ENCODE measurements around the gene FANK1. TPM values are rescaled to one million over a fixed set of nuclear protein-coding genes. Genes with fewer than 3 reads are reported as not detected.

FANK1 gene
- polyA plus RNA-seq, 1 of the 3 experiments (the other 2 are of a cell fraction), result 12.3 TPM

DNA sequence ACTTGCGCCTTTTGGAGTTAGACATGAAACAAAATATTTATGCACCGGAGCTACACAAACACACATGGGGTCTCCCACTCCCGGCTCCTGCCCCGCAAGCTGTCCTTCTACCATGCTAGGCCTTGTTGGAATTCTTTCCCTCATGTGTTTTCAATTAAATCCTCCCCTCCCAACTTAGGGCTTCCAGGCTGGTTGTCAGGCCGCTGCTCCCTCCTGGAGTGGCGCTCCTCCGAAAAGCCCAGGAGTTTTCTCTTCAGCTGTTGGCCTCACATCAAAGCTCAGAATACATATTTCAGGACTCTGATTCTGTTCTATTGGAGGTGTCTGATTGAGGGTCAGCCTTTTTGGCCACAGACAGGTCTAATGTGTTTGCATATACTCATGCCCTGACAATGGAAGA, 113.3 kb downstream of the FANK1 start:
- Histone ChIP-seq H3K4me3 (ENCODE audit: low read depth in 2 of 2, low read length in 1 of 2) (no peak overlapping the region), H3K4me2 (no peak overlapping the region), H3K4me1 (ENCODE audit: control insufficient read depth in 1 of 2, insufficient read depth in 2 of 2, low read depth in 1 of 2, low read length in 1 of 2) (peaks cover 4 to 5% of the 10 kb centered on the region in 2 experiments; a peak in 3 of 4 replicates), H3K36me3 (replicated peaks in 1 of 2; ENCODE audit: control insufficient read depth in 1 of 2, insufficient read depth in 2 of 2, low read length in 1 of 2) (peaks cover 0 to 9% of the 10 kb centered on the region in 2 experiments), H4K20me1 (ENCODE audit: insufficient read depth) (no peaks in the 10 kb centered on the region), H3K27ac (ENCODE audit: low read depth in 2 of 2, low read length in 1 of 2) (no peak overlapping the region; a peak in 1 of 4 replicates), H3K9ac (no peak overlapping the region), H3K79me2 (ENCODE audit: insufficient read depth) (no peaks in the 10 kb centered on the region), H3F3A (replicated peaks; ENCODE audit: insufficient read depth) (no peaks in the 10 kb centered on the region), H3K9me2 (no peaks in the 10 kb centered on the region), H3K9me3 (peaks cover 5% of the 10 kb centered on the region), H2AFZ (ENCODE audit: low read depth) (no peak overlapping the region), H3K27me3 (ENCODE audit: insufficient read depth) (no peaks in the 10 kb centered on the region)
- CTCF ChIA-PET, result no interaction called here
- POLR2A ChIA-PET, result no interaction called here
- 0 out of 2 replicates have a peak, but pooled peaks have one; percentile 13 for TF ChIP-seq TCF12 (IDR thresholded peaks at IDR 0.05)
- TF ChIP-seq NRF1 (IDR thresholded peaks at IDR 0.05; ENCODE audit: low read depth, low read length), result no peak
- no peak for DNase-seq
- WGBS (ENCODE audit: low lambda C conversion rate), result 97% methylated on average over 7 of the region's 7 CpGs

- 94% methylated on average over 5 of the region's 5 CpGs for WGBS (ENCODE audit: low lambda C conversion rate)
- no peak for DNase-seq
- Histone ChIP-seq H3K27me3 (ENCODE audit: insufficient read depth) (no peaks in the 10 kb centered on the region), H3K79me2 (ENCODE audit: insufficient read depth) (no peaks in the 10 kb centered on the region), H3K27ac (ENCODE audit: low read depth in 2 of 2, low read length in 1 of 2) (no peak overlapping the region), H3K9me2 (no peaks in the 10 kb centered on the region), H3K4me1 (ENCODE audit: control insufficient read depth in 1 of 2, insufficient read depth in 2 of 2, low read depth in 1 of 2, low read length in 1 of 2) (peaks cover 4 to 5% of the 10 kb centered on the region in 2 experiments; a peak in 3 of 4 replicates), H2AFZ (ENCODE audit: low read depth) (no peak overlapping the region), H3K9ac (no peak overlapping the region), H3K4me2 (no peak overlapping the region), H4K20me1 (ENCODE audit: insufficient read depth) (no peaks in the 10 kb centered on the region), H3K4me3 (ENCODE audit: low read depth in 2 of 2, low read length in 1 of 2) (no peak overlapping the region), H3K36me3 (replicated peaks in 1 of 2; ENCODE audit: control insufficient read depth in 1 of 2, insufficient read depth in 2 of 2, low read length in 1 of 2) (peaks cover 5 to 9% of the 10 kb centered on the region in 2 experiments), H3K9me3 (peaks cover 5% of the 10 kb centered on the region), H3F3A (replicated peaks; ENCODE audit: insufficient read depth) (no peaks in the 10 kb centered on the region)
- ChIA-PET CTCF (interaction anchor here (1.3 kb wide), 1 partner anchor 10 kb away, joined by 3 read pairs; no protein-coding TSS in a partner anchor), POLR2A (no interaction called here)
- TF ChIP-seq EP300 (IDR thresholded peaks at IDR 0.05; ENCODE audit: borderline replicate concordance in 1 of 2, low read depth in 1 of 2, low read length in 1 of 2), result no peak
- TF ChIP-seq, protein P1, sequence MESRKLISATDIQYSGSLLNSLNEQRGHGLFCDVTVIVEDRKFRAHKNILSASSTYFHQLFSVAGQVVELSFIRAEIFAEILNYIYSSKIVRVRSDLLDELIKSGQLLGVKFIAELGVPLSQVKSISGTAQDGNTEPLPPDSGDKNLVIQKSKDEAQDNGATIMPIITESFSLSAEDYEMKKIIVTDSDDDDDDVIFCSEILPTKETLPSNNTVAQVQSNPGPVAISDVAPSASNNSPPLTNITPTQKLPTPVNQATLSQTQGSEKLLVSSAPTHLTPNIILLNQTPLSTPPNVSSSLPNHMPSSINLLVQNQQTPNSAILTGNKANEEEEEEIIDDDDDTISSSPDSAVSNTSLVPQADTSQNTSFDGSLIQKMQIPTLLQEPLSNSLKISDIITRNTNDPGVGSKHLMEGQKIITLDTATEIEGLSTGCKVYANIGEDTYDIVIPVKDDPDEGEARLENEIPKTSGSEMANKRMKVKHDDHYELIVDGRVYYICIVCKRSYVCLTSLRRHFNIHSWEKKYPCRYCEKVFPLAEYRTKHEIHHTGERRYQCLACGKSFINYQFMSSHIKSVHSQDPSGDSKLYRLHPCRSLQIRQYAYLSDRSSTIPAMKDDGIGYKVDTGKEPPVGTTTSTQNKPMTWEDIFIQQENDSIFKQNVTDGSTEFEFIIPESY (IDR thresholded peaks at IDR 0.05; ENCODE audit: borderline replicate concordance, low read depth), result no peak
- TF ChIP-seq, protein P2, sequence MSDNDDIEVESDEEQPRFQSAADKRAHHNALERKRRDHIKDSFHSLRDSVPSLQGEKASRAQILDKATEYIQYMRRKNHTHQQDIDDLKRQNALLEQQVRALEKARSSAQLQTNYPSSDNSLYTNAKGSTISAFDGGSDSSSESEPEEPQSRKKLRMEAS (IDR thresholded peaks at IDR 0.05; ENCODE audit: low read depth), result no peak
- no peak for TF ChIP-seq SIN3A (IDR thresholded peaks at IDR 0.05; ENCODE audit: borderline replicate concordance, low read depth, low read length)
- no peak for TF ChIP-seq FOXJ3 (CRISPR knock-in tag; IDR thresholded peaks at IDR 0.05)
- no peak for TF ChIP-seq SMC3 (IDR thresholded peaks at IDR 0.05; ENCODE audit: low read depth, low read length)
- TF ChIP-seq EZH2phosphoT487 (IDR thresholded peaks at IDR 0.05; ENCODE audit: borderline replicate concordance, low read depth), result no peak
- TF ChIP-seq MEF2A (IDR thresholded peaks at IDR 0.05; ENCODE audit: borderline replicate concordance, low read depth), result no peak
- TF ChIP-seq MXI1 (IDR thresholded peaks at IDR 0.05; ENCODE audit: low read depth, low read length), result no peak
- TF ChIP-seq RFX5 (IDR thresholded peaks at IDR 0.05; ENCODE audit: low read length), result no peak
- TF ChIP-seq RXRA (IDR thresholded peaks at IDR 0.05; ENCODE audit: borderline replicate concordance, low read depth), result no peak
Observed at GRCh38 chr10:126011995-126012394, 115.6 kb downstream of the FANK1 start.

Measured in SK-N-SH (cell line).